DMS153 (cell line): ENCODE data around the gene IL1A.

ENCODE experiments used
- DNase-seq: peaks from one replicate; lab custom pipeline; 2025; lab: John Stamatoyannopoulos, UW

Gene IL1A

DNA sequence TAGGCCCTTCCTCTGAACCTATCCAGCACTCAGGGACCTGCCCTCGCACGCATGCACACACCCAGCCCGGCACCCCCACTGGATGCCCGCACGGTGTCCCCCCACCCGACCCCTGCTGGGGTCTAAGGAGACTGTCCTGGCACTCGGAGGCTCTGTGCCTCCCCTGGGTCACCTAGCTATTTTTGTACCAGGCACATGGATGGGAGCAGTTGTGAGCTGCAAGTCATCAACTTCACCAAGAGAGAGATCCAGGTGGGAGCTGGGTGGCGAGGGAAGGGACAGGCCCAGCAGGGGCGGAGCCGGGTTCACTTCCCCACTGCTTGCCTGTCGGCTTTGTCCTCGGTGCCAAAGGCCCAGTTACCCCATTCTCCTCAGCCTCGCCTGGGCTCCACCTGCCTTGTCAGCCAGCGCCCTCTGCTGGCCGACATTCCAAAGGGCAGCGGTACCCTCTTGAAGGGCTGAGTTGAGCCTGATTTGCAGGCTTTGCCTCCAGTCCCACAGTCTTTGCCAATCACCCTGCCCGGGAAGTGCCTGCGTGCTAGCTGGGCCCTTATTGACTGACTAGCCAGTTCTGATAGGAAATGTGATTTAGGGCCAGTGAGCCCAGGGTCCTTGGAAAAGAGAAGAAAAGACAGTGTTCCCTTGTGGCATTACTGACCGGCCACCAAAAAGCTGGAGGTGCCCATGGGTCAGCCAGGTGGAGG lies 57.7 kb downstream of the IL1A start:
- DNase-seq = peak; percentile 84

DNA sequence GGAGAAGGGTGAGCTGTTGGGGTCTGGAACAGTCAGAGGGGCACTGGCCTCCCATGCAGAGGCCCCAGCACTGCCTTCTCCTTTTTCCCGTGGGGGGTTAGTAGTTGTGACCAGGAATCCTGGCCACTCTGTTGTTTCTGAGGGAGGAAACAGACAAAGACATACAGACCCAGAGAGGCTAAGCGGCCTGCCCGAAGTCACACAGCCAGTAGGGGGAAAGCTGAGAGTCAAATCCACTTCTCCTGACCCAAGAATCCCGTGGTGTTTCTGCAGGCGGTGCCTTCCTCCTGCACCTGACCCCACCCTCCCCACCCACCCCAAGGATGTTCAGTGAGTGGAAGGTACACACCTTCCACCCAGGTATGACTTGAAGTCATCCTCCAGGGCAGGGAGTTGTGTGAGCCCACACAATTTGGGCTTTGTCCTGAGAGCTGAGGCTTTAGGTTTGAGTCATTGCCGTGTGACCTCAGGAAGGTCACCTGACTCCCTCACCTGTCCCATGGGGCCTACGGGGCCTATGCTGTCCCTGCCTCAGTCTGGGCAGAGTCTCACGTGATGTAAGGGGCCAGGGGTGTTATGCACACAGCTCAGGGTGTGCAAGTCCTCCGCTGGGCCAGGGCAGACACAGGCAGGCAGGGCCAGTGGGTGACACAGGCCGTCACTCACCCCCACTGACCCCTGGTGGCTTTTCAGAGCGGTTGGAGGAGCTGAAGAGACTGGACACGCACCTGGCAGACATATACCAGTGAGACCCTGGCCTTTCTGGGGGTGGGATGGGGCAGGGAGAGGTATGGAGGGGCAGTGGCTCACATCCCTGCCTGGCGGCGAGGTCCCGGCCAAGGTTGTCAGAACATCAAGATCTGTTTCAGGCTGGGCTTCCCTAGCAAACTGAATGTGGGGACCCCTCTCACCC lies 58.5 kb downstream of the IL1A start:
- DNase-seq = no peak

GRCh38 chr2:112724591-112725525 lies 59.4 kb downstream of the IL1A start:
- DNase-seq = no peak

DNA sequence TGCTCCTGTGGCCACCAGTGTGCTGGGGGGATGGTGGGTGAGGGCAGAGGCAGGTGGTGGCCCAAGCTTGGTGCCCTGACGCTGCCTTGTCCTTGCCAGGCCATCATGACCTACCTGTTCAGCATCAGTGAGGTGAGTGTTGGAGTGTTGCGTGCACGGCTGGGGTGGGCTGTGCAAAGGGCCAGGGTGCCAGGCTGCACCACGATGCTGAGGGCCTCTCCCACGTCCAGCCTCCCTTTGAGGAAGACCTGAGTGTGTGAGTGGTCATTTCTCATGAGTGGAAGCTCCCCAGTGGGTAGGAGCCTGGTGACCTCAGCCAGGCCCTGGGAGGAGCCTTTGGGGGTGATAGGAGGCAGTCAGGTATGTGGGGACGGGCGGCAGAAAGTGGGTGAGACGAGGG lies 60.3 kb downstream of the IL1A start:
- no peak for DNase-seq
